ENCODE data around the gene BRSK2. TPM values are rescaled to one million over a fixed set of nuclear protein-coding genes. Genes with fewer than 3 reads are reported as not detected.

The BRSK2 gene
- total and polyA plus RNA-seq, 4 donors: 0.35 to 0.56 (median 0.52) TPM

GRCh38 chr11:1425439-1425838 is 35.7 kb downstream of the BRSK2 start:
- Histone ChIP-seq H3K27ac (ENCODE audit: low read depth in 1 of 2, low read length in 1 of 2) (no peak overlapping the region), H3K4me1 (ENCODE audit: control insufficient read depth in 5 of 5, insufficient read depth in 5 of 5, low read length in 5 of 5) (no peaks in the 10 kb centered on the region), H3K4me3 (no peak overlapping the region), H3K27me3 (ENCODE audit: control insufficient read depth in 3 of 3, insufficient read depth in 3 of 3, low read length in 2 of 3) (no peaks in the 10 kb centered on the region), H3K36me3 (ENCODE audit: control insufficient read depth in 4 of 4, insufficient read depth in 4 of 4, low read length in 4 of 4) (no peaks in the 10 kb centered on the region), H3K9me3 (ENCODE audit: control insufficient read depth in 4 of 4, insufficient read depth in 3 of 4, low read length in 3 of 4) (peaks cover 0 to 6% (median 0%) of the 10 kb centered on the region in 4 donors), H3K9ac (ENCODE audit: insufficient read depth in 1 of 2, low read length in 2 of 2) (no peak overlapping the region)
- 66 to 70% methylated on average over 17 of the region's 17 CpGs for WGBS, 2 donors
- ATAC-seq (ENCODE audit: insufficient read depth, low FRiP score) (no peak), DNase-seq (no peak)
- no peak for TF ChIP-seq CTCF (IDR thresholded peaks at IDR 0.05; ENCODE audit: control extremely low read depth, extremely low read depth)

DNA sequence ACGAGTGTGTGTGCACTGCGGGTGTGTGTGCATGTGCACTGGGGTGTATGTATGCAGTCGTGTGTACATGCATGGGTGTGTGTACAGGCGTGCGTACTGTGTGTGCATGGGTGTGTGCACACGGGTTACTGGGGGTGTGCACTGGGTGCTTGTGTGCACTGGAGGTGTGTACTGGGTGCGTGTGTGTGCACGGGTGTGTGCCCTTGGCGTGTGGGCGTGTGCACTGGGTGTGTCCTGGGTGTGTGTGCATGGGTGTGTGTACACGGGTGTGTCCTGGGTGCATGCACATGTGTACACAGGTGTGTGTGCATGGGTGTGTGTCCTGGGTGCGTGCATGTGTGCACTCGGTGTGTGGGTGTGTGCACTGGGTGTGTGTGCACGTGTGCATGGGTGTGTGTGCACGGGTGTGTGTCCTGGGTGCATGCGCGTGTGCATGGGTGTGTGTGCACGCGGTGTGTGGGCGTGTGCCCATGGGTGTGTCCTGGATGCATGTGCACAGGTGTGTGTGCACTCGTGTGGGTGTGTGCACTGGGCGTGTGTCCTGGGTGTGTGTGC is 39.1 kb downstream of the BRSK2 start:
- H3K9ac ChIP-seq (ENCODE audit: insufficient read depth in 1 of 2, low read length in 2 of 2): no peak overlapping the region
- 92 to 93% methylated on average over 20 to 22 of the region's 22 CpGs for WGBS, 2 donors
- ATAC-seq (ENCODE audit: insufficient read depth, low FRiP score) (no peak), DNase-seq (no peak)
- H3K4me1 ChIP-seq (ENCODE audit: control insufficient read depth in 5 of 5, insufficient read depth in 5 of 5, low read length in 5 of 5): no peaks in the 10 kb centered on the region
- H3K27ac ChIP-seq (ENCODE audit: low read depth in 1 of 2, low read length in 1 of 2): no peak overlapping the region
- H3K27me3 ChIP-seq (ENCODE audit: control insufficient read depth in 3 of 3, insufficient read depth in 3 of 3, low read length in 2 of 3): no peaks in the 10 kb centered on the region
- TF ChIP-seq CTCF (IDR thresholded peaks at IDR 0.05; ENCODE audit: control extremely low read depth, extremely low read depth): no peak
- H3K4me3 ChIP-seq: no peak overlapping the region
- H3K36me3 ChIP-seq (ENCODE audit: control insufficient read depth in 4 of 4, insufficient read depth in 4 of 4, low read length in 4 of 4): no peaks in the 10 kb centered on the region
- peaks cover 0 to 7% (median 0%) of the 10 kb centered on the region in 4 donors for H3K9me3 ChIP-seq (ENCODE audit: control insufficient read depth in 4 of 4, insufficient read depth in 3 of 4, low read length in 3 of 4)

DNA sequence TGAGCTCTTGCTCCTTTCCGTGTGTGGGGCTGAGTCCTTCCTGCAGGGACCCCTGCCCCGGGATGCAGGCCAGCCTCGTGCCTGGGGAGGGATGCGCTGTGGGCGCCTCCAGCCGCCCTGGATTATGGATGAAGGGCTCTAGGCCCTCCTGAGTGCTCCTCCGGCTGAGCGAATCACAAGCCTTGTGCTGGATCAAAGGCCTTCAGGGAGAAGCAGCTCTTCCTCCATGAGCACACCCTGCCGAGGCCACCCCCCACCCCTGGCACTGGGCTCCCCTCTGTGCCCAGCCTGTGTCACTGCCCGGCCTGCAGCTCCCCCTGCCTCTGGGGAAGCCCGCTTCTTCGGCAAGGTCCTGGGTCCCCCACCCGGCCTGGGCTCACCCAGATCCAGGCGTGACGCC is 43.8 kb downstream of the BRSK2 start:
- no peak for TF ChIP-seq CTCF (IDR thresholded peaks at IDR 0.05; ENCODE audit: control extremely low read depth, extremely low read depth)
- no peaks in the 10 kb centered on the region for H3K27me3 ChIP-seq (ENCODE audit: control insufficient read depth in 3 of 3, insufficient read depth in 3 of 3, low read length in 2 of 3)
- no peak for ATAC-seq (ENCODE audit: insufficient read depth, low FRiP score)
- H3K27ac ChIP-seq (ENCODE audit: low read depth in 1 of 2, low read length in 1 of 2): no peak overlapping the region
- whole genome bisulfite sequencing, 2 donors: 78 to 79% methylated on average over 15 of the region's 15 CpGs
- H3K9me3 ChIP-seq (ENCODE audit: control insufficient read depth in 4 of 4, insufficient read depth in 3 of 4, low read length in 3 of 4): peaks cover 0 to 5% (median 0%) of the 10 kb centered on the region in 4 donors
- H3K4me3 ChIP-seq: no peak overlapping the region
- H3K4me1 ChIP-seq (ENCODE audit: control insufficient read depth in 5 of 5, insufficient read depth in 5 of 5, low read length in 5 of 5): peaks cover 0 to 22% (median 2%) of the 10 kb centered on the region in 5 donors
- no peak overlapping the region for H3K9ac ChIP-seq (ENCODE audit: insufficient read depth in 1 of 2, low read length in 2 of 2)
- no peaks in the 10 kb centered on the region for H3K36me3 ChIP-seq (ENCODE audit: control insufficient read depth in 4 of 4, insufficient read depth in 4 of 4, low read length in 4 of 4)
- no peak for DNase-seq

All from lung (tissue), 12 donors.